Naive B cell (primary cell): ENCODE measurements around the gene EFNA1. TPM values are rescaled to one million over a fixed set of nuclear protein-coding genes. Genes with fewer than 3 reads are reported as not detected.

ENCODE experiments used
- ATAC-seq, 2 donors: fragments of 150-1000 bp; cut with Tn5 transposase; 2 replicates each; pipeline ENCODE4 v1.10.0; 2021; ENCODE audit warnings: low read depth in 2 of 2, mild to moderate bottlenecking in 2 of 2, moderate library complexity in 2 of 2
- DNase-seq: peaks from one replicate; pipeline ENCODE4 v3.0.0; 2022
- H3K27ac Mint-ChIP-seq, 6 donors: one replicate each; pipeline ENCODE4 v1.8.0; 2020 to 2022; ENCODE audit warnings: mild to moderate bottlenecking in 6 of 6, mixed read lengths in 6 of 6, moderate library complexity in 5 of 6, inconsistent platforms in 2 of 6
- H3K27me3 Mint-ChIP-seq, 3 donors: one replicate each; pipeline ENCODE4 v1.8.0; 2021 to 2022; ENCODE audit warnings: mixed read lengths in 3 of 3, mild to moderate bottlenecking in 1 of 3
- H3K36me3 Mint-ChIP-seq, 2 donors: one replicate each; pipeline ENCODE4 v1.8.0; 2020 to 2022; ENCODE audit warnings: mixed read lengths in 2 of 2, inconsistent platforms in 1 of 2, mild to moderate bottlenecking in 1 of 2
- H3K4me1 Mint-ChIP-seq, 3 donors: one replicate each; pipeline ENCODE4 v1.8.0; 2020 to 2022; ENCODE audit warnings: mixed read lengths in 3 of 3, inconsistent platforms in 1 of 3, mild to moderate bottlenecking in 1 of 3, moderate library complexity in 1 of 3
- H3K4me3 Mint-ChIP-seq, 8 donors: one replicate each; pipeline ENCODE4 v1.8.0; 2020 to 2022; ENCODE audit warnings: mild to moderate bottlenecking in 8 of 8, mixed read lengths in 8 of 8, moderate library complexity in 8 of 8, inconsistent platforms in 2 of 8
- H3K9me3 Mint-ChIP-seq, 7 donors: one replicate each; pipeline ENCODE4 v1.8.0; 2020 to 2022; ENCODE audit warnings: mixed read lengths in 7 of 7, mild to moderate bottlenecking in 5 of 7, inconsistent platforms in 2 of 7, moderate library complexity in 1 of 7
- polyA plus RNA-seq, 6 donors: library from polyadenylated mRNA; unstranded; fragments of 300-500 nt; fragmentation: Illumina TruSeq; gene quantifications; one replicate each; pipeline ENCODE4 v1.2.3, GENCODE V29; 2021; ENCODE audit warnings: low read depth in 6 of 6

The EFNA1 gene
- polyA plus RNA-seq, 6 donors from 2014 or later, result 0.18 to 0.82 (median 0.56) TPM; not detected in 3

GRCh38 chr1:155171836-155172731, 44.4 kb downstream of the EFNA1 start:
- ATAC-seq, result peak; percentile 23 to 26
- Mint-ChIP-seq H3K4me3 (peak overlapping the region; percentile 88 to 100 (median 98)), H3K4me1 (peaks cover 49 to 53% (median 51%) of the 10 kb centered on the region in 3 donors)

GRCh38 chr1:155172732-155173477, 45.2 kb downstream of the EFNA1 start, which contains the start of gene KRTCAP2:
Gene KRTCAP2, minus strand, starts transcription at chr1:155173304. Its CDS starts 80 bp downstream, at chr1:155173224.
- Mint-ChIP-seq H3K36me3 (peaks cover 5 to 9% of the 10 kb centered on the region in 2 donors), H3K27ac (peak within 1 kb of the TSS; percentile 96 to 99 (median 98)), H3K27me3 (no peaks in the 10 kb centered on the region), H3K4me1 (peaks cover 42 to 47% (median 42%) of the 10 kb centered on the region in 3 donors), H3K9me3 (no peaks in the 10 kb centered on the region), H3K4me3 (peak within 1 kb of the TSS; percentile 88 to 100 (median 98))
- ATAC-seq (peak; percentile 78), DNase-seq (peak; percentile 91)

More at GRCh38 chr1:155171836-155172731, 44.4 kb downstream of the EFNA1 start:
- Mint-ChIP-seq H3K27ac (peak overlapping the region; percentile 94 to 99 (median 98)), H3K36me3 (peaks cover 5 to 9% of the 10 kb centered on the region in 2 donors), H3K27me3 (no peaks in the 10 kb centered on the region), H3K9me3 (no peaks in the 10 kb centered on the region)
- DNase-seq, result no peak

- no peaks in the 10 kb centered on the region for H3K9me3 Mint-ChIP-seq
- H3K27ac Mint-ChIP-seq, result peak within 1 kb of the TSS; percentile 96 to 99 (median 98)
- DNase-seq (no peak), ATAC-seq (peak; percentile 3 to 11)
- peak within 1 kb of the TSS; percentile 88 to 100 (median 98) for H3K4me3 Mint-ChIP-seq
- peaks cover 41 to 46% (median 41%) of the 10 kb centered on the region in 3 donors for H3K4me1 Mint-ChIP-seq
- H3K36me3 Mint-ChIP-seq, result peaks cover 5 to 9% of the 10 kb centered on the region in 2 donors
- no peaks in the 10 kb centered on the region for H3K27me3 Mint-ChIP-seq
Measured at GRCh38 chr1:155173478-155174323, 46.0 kb downstream of the EFNA1 start, which contains the start of gene TRIM46. Gene TRIM46, plus strand, starts transcription at chr1:155173849. Its CDS starts 118 bp downstream, at chr1:155173967.

GRCh38 chr1:155174324-155175280, 46.9 kb downstream of the EFNA1 start:
- Mint-ChIP-seq H3K4me3 (peak overlapping the region; percentile 88 to 100 (median 98)), H3K36me3 (peaks cover 0 to 2% of the 10 kb centered on the region in 2 donors), H3K27me3 (no peaks in the 10 kb centered on the region), H3K9me3 (no peaks in the 10 kb centered on the region), H3K4me1 (peaks cover 41 to 46% (median 42%) of the 10 kb centered on the region in 3 donors), H3K27ac (peak overlapping the region in 3 of 6 donors; percentile 57 to 97 (median 66))
- no peak for DNase-seq
- ATAC-seq, result no peak

GRCh38 chr1:155175281-155175926, 47.7 kb downstream of the EFNA1 start:
- ATAC-seq (no peak), DNase-seq (no peak)
- Mint-ChIP-seq H3K36me3 (no peaks in the 10 kb centered on the region), H3K4me1 (peaks cover 41 to 44% (median 41%) of the 10 kb centered on the region in 3 donors), H3K9me3 (no peaks in the 10 kb centered on the region), H3K27me3 (no peaks in the 10 kb centered on the region), H3K4me3 (peak overlapping the region in 6 of 8 donors; percentile 43 to 97 (median 65)), H3K27ac (peak overlapping the region in 1 of 6 donors; percentile 68)

GRCh38 chr1:155175927-155176371, 48.3 kb downstream of the EFNA1 start:
- DNase-seq (no peak), ATAC-seq (no peak)
- H3K9me3 Mint-ChIP-seq, result no peaks in the 10 kb centered on the region
- H3K27ac Mint-ChIP-seq, result no peak overlapping the region
- no peaks in the 10 kb centered on the region for H3K36me3 Mint-ChIP-seq
- peak overlapping the region in 1 of 8 donors; percentile 76 for H3K4me3 Mint-ChIP-seq
- no peaks in the 10 kb centered on the region for H3K27me3 Mint-ChIP-seq
- H3K4me1 Mint-ChIP-seq, result peaks cover 41 to 43% (median 41%) of the 10 kb centered on the region in 3 donors

- H3K4me1 Mint-ChIP-seq, result peaks cover 41% of the 10 kb centered on the region in 3 donors
- peak overlapping the region in 1 of 6 donors; percentile 35 for H3K27ac Mint-ChIP-seq
- peak overlapping the region in 2 of 8 donors; percentile 32 to 76 for H3K4me3 Mint-ChIP-seq
- DNase-seq, result peak; percentile 75
- H3K27me3 Mint-ChIP-seq, result no peaks in the 10 kb centered on the region
- H3K9me3 Mint-ChIP-seq, result no peaks in the 10 kb centered on the region
- no peaks in the 10 kb centered on the region for H3K36me3 Mint-ChIP-seq
- peak; percentile 35 to 52 for ATAC-seq
Measured at GRCh38 chr1:155176544-155177071, 48.9 kb downstream of the EFNA1 start.

GRCh38 chr1:155177192-155177917, 49.7 kb downstream of the EFNA1 start:
- peak overlapping the region in 1 of 8 donors; percentile 76 for H3K4me3 Mint-ChIP-seq
- ATAC-seq (no peak), DNase-seq (no peak)
- no peaks in the 10 kb centered on the region for H3K27me3 Mint-ChIP-seq
- no peak overlapping the region for H3K27ac Mint-ChIP-seq
- no peaks in the 10 kb centered on the region for H3K36me3 Mint-ChIP-seq
- H3K9me3 Mint-ChIP-seq, result no peaks in the 10 kb centered on the region
- peaks cover 33 to 37% (median 35%) of the 10 kb centered on the region in 3 donors for H3K4me1 Mint-ChIP-seq

GRCh38 chr1:155177918-155178281, 50.2 kb downstream of the EFNA1 start:
- no peak for ATAC-seq
- no peak for DNase-seq
- H3K9me3 Mint-ChIP-seq, result no peaks in the 10 kb centered on the region
- peaks cover 30 to 34% (median 30%) of the 10 kb centered on the region in 3 donors for H3K4me1 Mint-ChIP-seq
- H3K27ac Mint-ChIP-seq, result no peak overlapping the region
- H3K4me3 Mint-ChIP-seq, result no peak overlapping the region
- H3K36me3 Mint-ChIP-seq, result no peaks in the 10 kb centered on the region
- no peaks in the 10 kb centered on the region for H3K27me3 Mint-ChIP-seq

GRCh38 chr1:155178441-155179111, 50.9 kb downstream of the EFNA1 start:
- no peak for ATAC-seq
- Mint-ChIP-seq H3K27me3 (no peaks in the 10 kb centered on the region), H3K4me3 (no peak overlapping the region), H3K27ac (peak overlapping the region in 2 of 6 donors; percentile 63 to 67), H3K4me1 (peaks cover 27 to 33% (median 28%) of the 10 kb centered on the region in 3 donors), H3K9me3 (no peaks in the 10 kb centered on the region), H3K36me3 (no peaks in the 10 kb centered on the region)
- DNase-seq, result no peak
